ENCODE results near the gene TEX10.

DNA sequence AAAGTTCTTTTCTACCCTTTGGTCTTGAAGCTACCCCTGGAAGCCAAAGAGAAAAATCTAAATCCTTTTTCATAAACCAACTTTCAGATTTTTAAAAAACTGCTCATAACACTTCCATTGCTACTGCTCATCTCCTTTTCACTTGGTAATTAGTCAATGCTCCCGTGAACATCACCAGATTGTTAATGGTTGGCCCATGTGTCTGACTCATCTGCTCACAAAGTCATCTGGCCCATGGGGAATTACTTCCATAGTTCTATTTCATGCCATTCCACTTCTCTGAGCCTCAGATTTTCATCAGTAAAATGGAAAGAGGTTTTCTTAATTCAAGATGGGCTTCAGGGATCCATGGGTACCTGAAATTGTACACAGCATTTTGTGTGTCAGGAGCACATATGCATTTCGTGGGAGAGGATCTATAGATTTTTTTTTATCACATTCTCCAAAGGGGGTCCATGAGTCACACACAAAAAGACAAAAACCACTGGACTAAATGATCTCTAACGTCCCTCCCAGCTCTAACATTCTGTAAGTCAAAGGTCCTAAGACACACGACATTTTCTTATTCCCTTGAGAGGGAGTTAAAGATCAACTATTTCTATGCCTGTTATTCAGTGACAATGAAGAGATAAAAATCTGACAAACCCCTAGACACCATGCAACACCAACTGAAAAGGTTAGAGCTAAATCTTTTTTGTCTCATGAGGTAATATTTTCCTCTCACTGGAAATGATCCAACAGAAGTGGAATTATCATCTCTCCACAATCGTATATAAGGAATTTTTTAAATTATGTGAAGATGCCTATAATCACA is 75.4 kb downstream of the TEX10 start:
- TF ChIP-seq, protein P1, sequence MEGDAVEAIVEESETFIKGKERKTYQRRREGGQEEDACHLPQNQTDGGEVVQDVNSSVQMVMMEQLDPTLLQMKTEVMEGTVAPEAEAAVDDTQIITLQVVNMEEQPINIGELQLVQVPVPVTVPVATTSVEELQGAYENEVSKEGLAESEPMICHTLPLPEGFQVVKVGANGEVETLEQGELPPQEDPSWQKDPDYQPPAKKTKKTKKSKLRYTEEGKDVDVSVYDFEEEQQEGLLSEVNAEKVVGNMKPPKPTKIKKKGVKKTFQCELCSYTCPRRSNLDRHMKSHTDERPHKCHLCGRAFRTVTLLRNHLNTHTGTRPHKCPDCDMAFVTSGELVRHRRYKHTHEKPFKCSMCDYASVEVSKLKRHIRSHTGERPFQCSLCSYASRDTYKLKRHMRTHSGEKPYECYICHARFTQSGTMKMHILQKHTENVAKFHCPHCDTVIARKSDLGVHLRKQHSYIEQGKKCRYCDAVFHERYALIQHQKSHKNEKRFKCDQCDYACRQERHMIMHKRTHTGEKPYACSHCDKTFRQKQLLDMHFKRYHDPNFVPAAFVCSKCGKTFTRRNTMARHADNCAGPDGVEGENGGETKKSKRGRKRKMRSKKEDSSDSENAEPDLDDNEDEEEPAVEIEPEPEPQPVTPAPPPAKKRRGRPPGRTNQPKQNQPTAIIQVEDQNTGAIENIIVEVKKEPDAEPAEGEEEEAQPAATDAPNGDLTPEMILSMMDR (IDR thresholded peaks at IDR 0.05), result no peak
- no peak for TF ChIP-seq POLR2A (IDR thresholded peaks at IDR 0.05)
